Measurements from ENCODE around the gene ZNF628. TPM values are rescaled to one million over a fixed set of nuclear protein-coding genes. Genes with fewer than 3 reads are reported as not detected.

ZNF628 gene
- total and polyA plus RNA-seq, 2 of the 8 experiments (the other 6 are each of a cell fraction or from before 2014, with no cell fraction given) = 1.7 to 10.8 TPM

DNA sequence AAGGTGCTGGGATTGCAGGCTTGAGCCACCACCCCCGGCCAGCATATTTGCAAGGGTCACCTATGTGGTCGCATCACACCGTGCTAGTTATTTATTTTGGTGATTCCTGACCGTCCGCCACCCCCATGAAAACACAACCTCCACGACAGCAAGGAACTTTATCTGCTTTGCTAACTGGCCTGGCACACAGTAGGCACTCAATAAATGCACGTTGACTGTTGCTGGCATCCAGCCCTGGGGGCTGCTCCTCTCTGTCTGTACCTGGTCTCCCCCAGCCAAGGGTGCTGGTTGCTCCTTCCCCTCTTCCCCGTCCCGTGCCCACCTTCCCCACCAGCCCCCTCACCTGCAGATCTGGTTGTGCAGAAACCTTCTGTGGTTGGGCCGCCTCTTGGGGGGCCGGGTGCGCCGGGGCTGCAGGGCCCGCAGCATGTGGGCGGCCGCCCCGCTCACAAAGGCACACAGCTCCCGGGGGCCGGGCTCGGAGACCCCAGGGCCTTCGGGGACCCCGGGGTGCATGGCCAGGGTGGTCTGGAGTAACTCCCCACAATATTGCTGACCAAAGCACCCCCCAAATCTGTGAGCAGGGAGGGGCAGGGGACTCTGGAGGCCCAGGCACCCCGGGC is 12.3 kb upstream of the ZNF628 start (continued):
- TF ChIP-seq, protein P1, sequence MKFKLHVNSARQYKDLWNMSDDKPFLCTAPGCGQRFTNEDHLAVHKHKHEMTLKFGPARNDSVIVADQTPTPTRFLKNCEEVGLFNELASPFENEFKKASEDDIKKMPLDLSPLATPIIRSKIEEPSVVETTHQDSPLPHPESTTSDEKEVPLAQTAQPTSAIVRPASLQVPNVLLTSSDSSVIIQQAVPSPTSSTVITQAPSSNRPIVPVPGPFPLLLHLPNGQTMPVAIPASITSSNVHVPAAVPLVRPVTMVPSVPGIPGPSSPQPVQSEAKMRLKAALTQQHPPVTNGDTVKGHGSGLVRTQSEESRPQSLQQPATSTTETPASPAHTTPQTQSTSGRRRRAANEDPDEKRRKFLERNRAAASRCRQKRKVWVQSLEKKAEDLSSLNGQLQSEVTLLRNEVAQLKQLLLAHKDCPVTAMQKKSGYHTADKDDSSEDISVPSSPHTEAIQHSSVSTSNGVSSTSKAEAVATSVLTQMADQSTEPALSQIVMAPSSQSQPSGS (IDR thresholded peaks at IDR 0.05; ENCODE audit: low read length) = no peak
- TF ChIP-seq NANOG (IDR thresholded peaks at IDR 0.05; ENCODE audit: insufficient read depth, low read depth, low read length, poor library complexity, severe bottlenecking) = no peak
- no peak for TF ChIP-seq EZH2 (IDR thresholded peaks at IDR 0.05; ENCODE audit: low read depth, low read length, severe bottlenecking)
